Large intestine (tissue), 3 donors: ENCODE results near the gene PARD3. TPM values are rescaled to one million over a fixed set of nuclear protein-coding genes. Genes with fewer than 3 reads are reported as not detected.

ENCODE experiments used
- DNase-seq, 2 donors: peaks; one replicate each; pipeline versions ENCODE4 v3.0.0 to v3.0.0-alpha.2; 2013
- H3K27ac ChIP-seq: one replicate; pipeline ENCODE4 v1.5.1; 2013; ENCODE audit warnings: low read length
- H3K27me3 ChIP-seq: 2 replicates; pipeline ENCODE4 v1.6.1; 2013; ENCODE audit warnings: low read length; ENCODE audit not compliant: control insufficient read depth, insufficient read depth
- H3K36me3 ChIP-seq: 2 replicates; pipeline ENCODE4 v1.6.1; 2013; ENCODE audit warnings: low read length; ENCODE audit not compliant: control insufficient read depth, insufficient read depth
- H3K4me1 ChIP-seq: one replicate; pipeline ENCODE4 v1.6.1; 2013; ENCODE audit warnings: low read length; ENCODE audit not compliant: control insufficient read depth, insufficient read depth
- H3K4me3 ChIP-seq: one replicate; pipeline ENCODE4 v1.5.1; 2013; ENCODE audit warnings: low read length
- H3K9me3 ChIP-seq: one replicate; pipeline ENCODE4 v1.6.1; 2013; ENCODE audit warnings: mild to moderate bottlenecking, low read depth, low read length, moderate library complexity; ENCODE audit not compliant: control insufficient read depth
- WGBS: methylation state at CpG from one replicate; pipeline ENCODE4 v1.1.5; 2013; ENCODE audit warnings: low lambda C conversion rate; ENCODE audit not compliant: insufficient coverage; 5-methylcytosine and 5-hydroxymethylcytosine counted together
- polyA plus RNA-seq: library from polyadenylated mRNA; unstranded; fragments of 120-200 nt; gene quantifications from one replicate; pipeline ENCODE4 v1.2.1, GENCODE V29; 2013

Gene PARD3
- polyA plus RNA-seq, 1 donor = 25.5 TPM

DNA sequence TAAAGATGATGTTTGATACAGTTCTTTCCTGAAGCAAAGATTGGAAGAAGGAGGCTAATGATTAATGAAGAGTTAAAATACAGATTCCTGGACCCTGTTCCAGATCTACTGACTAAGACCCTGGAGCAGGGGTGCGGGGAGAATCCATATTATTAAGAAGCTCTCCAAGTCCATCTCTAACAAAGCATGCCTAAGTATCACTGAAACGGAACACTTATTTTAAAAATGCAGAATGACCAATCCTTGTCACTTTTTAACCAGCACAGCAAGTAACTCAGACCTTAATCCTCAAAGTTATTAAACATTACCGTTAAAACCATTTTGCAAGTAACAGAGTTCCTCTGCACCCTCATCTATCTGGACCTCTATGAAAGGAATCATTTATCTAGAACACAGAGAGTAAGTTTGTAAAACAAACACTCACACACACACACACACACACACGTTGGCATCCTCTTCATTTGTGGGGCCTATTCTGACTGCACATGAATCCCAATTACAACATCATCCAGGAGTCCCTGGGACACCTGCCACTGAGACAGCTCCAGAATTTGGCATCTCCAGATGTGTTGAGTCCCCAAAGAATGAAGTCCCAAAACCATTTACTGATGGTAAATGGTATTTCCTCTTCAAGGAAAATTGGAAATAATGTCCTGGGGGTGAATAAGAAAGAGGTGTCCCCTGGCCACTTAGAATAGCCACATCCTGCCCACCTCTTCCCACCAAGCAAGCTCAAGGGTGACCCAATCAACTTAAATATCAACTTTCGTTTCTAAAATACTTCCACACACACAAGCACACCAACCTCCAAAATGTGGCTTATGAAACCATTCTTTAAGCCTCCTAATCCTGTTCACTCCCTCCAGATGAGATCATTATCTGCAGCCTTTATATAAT, 117.5 kb downstream of the PARD3 start:
- no CpG with 5 or more reads among the region's 5 CpGs for WGBS
- H3K4me3 ChIP-seq = no peak overlapping the region
- no peak overlapping the region for H3K27ac ChIP-seq
- peaks cover 8% of the 10 kb centered on the region for H3K4me1 ChIP-seq
- H3K27me3 ChIP-seq = no peaks in the 10 kb centered on the region
- no peak for DNase-seq
- H3K36me3 ChIP-seq = peaks cover 3% of the 10 kb centered on the region
- no peaks in the 10 kb centered on the region for H3K9me3 ChIP-seq

DNA sequence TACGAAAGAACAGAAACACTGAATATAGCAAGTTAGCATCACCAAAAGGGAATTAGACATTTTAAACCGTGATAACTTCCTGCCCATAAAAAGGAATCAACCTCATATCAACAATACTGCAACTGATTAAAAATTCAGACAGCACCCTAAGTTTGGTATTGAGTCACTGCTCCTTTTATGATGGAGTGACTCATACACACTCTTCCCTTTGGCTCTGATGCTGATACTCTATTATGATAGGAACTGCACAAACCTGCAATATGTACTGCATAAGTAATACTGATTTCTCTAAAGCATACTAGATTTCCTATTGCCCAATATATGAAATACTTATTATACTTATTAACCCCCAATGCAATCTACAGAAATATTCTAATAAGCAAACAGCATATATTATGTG, 118.7 kb downstream of the PARD3 start:
- no CpG with 5 or more reads among the region's 2 CpGs for WGBS
- H3K36me3 ChIP-seq = peaks cover 3% of the 10 kb centered on the region
- H3K4me3 ChIP-seq = no peak overlapping the region
- peaks cover 8% of the 10 kb centered on the region for H3K4me1 ChIP-seq
- DNase-seq = no peak
- H3K27me3 ChIP-seq = no peaks in the 10 kb centered on the region
- H3K9me3 ChIP-seq = no peaks in the 10 kb centered on the region
- no peak overlapping the region for H3K27ac ChIP-seq

- DNase-seq = peak in 1 of 2 donors; percentile 19
- peaks cover 3% of the 10 kb centered on the region for H3K36me3 ChIP-seq
- no peak overlapping the region for H3K4me3 ChIP-seq
- no peaks in the 10 kb centered on the region for H3K4me1 ChIP-seq
- no peaks in the 10 kb centered on the region for H3K9me3 ChIP-seq
- no peak overlapping the region for H3K27ac ChIP-seq
- WGBS = 95% methylated on average over 3 of the region's 13 CpGs
- no peaks in the 10 kb centered on the region for H3K27me3 ChIP-seq
Observed at GRCh38 chr10:34690383-34691049, 124.6 kb downstream of the PARD3 start.

DNA sequence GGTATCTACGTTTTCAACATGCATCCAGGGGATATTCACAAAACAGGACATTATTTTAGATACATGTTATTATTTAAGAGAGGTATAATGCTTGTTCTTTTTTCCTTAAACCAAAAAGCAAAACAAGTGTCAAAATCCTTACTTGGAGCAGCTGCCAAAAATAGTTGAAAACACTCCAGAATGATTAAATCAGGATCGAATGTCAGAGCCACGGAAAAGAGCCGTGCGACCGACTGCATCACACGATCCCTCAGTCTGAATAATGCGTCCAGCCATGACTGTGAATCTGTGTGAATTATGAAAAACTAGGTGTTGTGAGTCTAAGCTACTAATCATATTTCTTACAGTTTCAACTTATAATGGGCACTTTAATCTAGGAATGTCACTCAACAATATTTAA, 126.0 kb downstream of the PARD3 start:
- no peaks in the 10 kb centered on the region for H3K27me3 ChIP-seq
- no peak overlapping the region for H3K4me3 ChIP-seq
- no peaks in the 10 kb centered on the region for H3K36me3 ChIP-seq
- no peak overlapping the region for H3K27ac ChIP-seq
- H3K4me1 ChIP-seq = no peaks in the 10 kb centered on the region
- no peak for DNase-seq
- H3K9me3 ChIP-seq = no peaks in the 10 kb centered on the region
- 83% methylated on average over 1 of the region's 8 CpGs for WGBS

- WGBS = no CpG with 5 or more reads among the region's 11 CpGs
Observed at GRCh38 chr10:34687434-34688210, 127.5 kb downstream of the PARD3 start.

GRCh38 chr10:34682580-34682979, 132.5 kb downstream of the PARD3 start:
- no peaks in the 10 kb centered on the region for H3K27me3 ChIP-seq
- no peak overlapping the region for H3K27ac ChIP-seq
- H3K36me3 ChIP-seq = no peaks in the 10 kb centered on the region
- no peaks in the 10 kb centered on the region for H3K9me3 ChIP-seq
- no peaks in the 10 kb centered on the region for H3K4me1 ChIP-seq
- H3K4me3 ChIP-seq = no peak overlapping the region
- 100% methylated on average over 1 of the region's 7 CpGs for WGBS
- no peak for DNase-seq

More at GRCh38 chr10:34687434-34688210, 127.5 kb downstream of the PARD3 start:
- Histone ChIP-seq H3K27me3 (no peaks in the 10 kb centered on the region), H3K27ac (no peak overlapping the region), H3K36me3 (no peaks in the 10 kb centered on the region), H3K4me1 (no peaks in the 10 kb centered on the region), H3K4me3 (no peak overlapping the region), H3K9me3 (no peaks in the 10 kb centered on the region)
- DNase-seq = no peak

DNA sequence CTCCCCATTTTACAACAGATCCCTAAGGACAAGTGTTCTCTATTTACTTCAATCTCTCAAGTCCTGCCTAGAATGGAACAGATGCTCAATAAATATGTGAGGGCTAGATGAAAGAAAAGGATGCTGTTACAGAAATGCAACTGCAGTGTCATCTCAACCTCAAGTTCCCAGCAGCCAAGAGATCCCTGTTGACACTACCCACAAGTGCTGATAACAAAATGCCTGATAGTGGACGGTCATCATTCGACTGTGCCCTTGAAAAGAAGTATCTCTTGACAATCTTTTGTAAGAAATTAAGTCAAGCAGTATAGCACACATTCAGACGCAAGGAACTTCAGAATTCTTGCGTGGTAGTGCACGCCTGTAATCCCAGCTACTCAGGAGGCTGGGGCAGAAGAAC, 133.2 kb downstream of the PARD3 start:
- Histone ChIP-seq H3K4me1 (no peaks in the 10 kb centered on the region), H3K27ac (no peak overlapping the region), H3K9me3 (no peaks in the 10 kb centered on the region), H3K27me3 (no peaks in the 10 kb centered on the region), H3K4me3 (no peak overlapping the region), H3K36me3 (no peaks in the 10 kb centered on the region)
- no peak for DNase-seq
- WGBS = 100% methylated on average over 3 of the region's 5 CpGs

- no peak overlapping the region for H3K27ac ChIP-seq
- no peaks in the 10 kb centered on the region for H3K9me3 ChIP-seq
- H3K4me3 ChIP-seq = no peak overlapping the region
- WGBS = no CpG with 5 or more reads among the region's 8 CpGs
- H3K27me3 ChIP-seq = no peaks in the 10 kb centered on the region
- no peak for DNase-seq
- H3K4me1 ChIP-seq = no peaks in the 10 kb centered on the region
- no peaks in the 10 kb centered on the region for H3K36me3 ChIP-seq
Observed at GRCh38 chr10:34679177-34679576, 135.9 kb downstream of the PARD3 start.

DNA sequence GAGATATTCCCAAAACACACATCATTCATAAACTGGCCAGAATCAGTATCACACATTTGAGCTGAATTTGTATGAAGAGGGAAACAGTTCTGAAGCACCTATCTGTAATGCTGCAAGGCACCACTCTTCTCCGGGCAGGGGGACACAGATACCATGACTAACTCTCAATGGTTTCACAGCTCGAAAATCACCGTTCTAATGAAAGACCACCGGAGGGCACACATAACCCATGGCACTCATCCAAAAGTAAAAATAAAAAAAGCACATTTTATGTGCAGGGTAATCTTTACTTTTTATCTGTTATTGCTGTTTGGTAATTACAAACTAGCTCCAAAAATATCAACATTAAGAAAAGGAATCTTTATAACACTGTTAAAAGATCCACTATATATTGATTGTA, 137.5 kb downstream of the PARD3 start:
- DNase-seq = no peak
- no CpG with 5 or more reads among the region's 4 CpGs for WGBS
- no peak overlapping the region for H3K27ac ChIP-seq
- H3K27me3 ChIP-seq = no peaks in the 10 kb centered on the region
- no peaks in the 10 kb centered on the region for H3K36me3 ChIP-seq
- no peak overlapping the region for H3K4me3 ChIP-seq
- H3K4me1 ChIP-seq = no peaks in the 10 kb centered on the region
- H3K9me3 ChIP-seq = no peaks in the 10 kb centered on the region

GRCh38 chr10:34677132-34677531, 138.0 kb downstream of the PARD3 start:
- no peaks in the 10 kb centered on the region for H3K9me3 ChIP-seq

More at GRCh38 chr10:34677132-34677531, 138.0 kb downstream of the PARD3 start:
- DNase-seq = no peak
- Histone ChIP-seq H3K27me3 (no peaks in the 10 kb centered on the region), H3K4me1 (no peaks in the 10 kb centered on the region), H3K27ac (no peak overlapping the region), H3K4me3 (no peak overlapping the region), H3K36me3 (no peaks in the 10 kb centered on the region)
